DMS 273 (cell line): ENCODE results near the gene SLC16A10.
A peak's percentile ranks its signal among the peaks of the same experiment; 100 is the strongest.
"Not testable (repeated sequence)": the region's sequence is repeated elsewhere in the genome, so short reads cannot be mapped to it uniquely, and the experiment has no call there.

ENCODE experiments used
- DNase-seq: peaks from one replicate; lab custom pipeline; 2025; ENCODE audit not compliant: unreplicated experiment; lab: John Stamatoyannopoulos, UW

Gene SLC16A10

DNA sequence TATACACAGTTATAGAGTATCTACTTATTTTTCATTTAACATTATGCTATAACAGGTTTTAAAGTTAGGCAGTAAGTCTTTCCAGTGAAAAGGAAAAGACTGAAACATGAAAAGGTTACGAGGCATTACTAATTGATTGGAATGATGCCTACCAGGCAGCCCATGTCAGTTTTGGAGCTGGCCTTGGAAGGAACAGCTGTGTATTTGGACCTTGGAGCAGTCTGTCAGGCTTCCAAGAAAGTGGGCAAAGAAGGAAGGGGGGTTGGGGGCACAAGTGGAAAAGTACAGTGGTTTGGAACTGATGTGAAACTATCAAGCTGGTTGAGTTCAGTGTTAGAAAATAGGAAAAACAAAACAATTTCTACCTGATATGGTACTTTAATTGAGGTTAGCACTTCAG is 41.7 kb downstream of the SLC16A10 start:
- peak; percentile 94 for DNase-seq

DNA sequence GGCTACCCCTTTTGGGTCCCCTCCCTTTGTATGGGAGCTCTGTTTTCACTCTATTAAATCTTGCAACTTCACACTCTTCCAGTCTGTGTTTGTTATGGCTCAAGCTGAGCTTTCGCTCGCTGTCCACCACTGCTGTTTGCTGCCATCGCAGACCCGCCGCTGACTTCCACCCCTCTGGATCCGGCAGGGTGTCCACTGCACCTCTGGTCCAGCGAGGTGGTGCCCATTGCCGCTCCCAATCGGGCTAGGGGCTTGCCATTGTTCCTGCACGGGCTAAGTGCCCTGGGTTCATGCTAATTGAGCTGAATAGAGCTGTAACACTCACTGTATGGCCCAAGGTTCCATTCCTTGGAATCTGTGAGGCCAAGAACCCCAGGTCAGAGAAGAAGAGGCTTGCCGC is 43.7 kb downstream of the SLC16A10 start:
- not testable (repeated sequence) for DNase-seq

DNA sequence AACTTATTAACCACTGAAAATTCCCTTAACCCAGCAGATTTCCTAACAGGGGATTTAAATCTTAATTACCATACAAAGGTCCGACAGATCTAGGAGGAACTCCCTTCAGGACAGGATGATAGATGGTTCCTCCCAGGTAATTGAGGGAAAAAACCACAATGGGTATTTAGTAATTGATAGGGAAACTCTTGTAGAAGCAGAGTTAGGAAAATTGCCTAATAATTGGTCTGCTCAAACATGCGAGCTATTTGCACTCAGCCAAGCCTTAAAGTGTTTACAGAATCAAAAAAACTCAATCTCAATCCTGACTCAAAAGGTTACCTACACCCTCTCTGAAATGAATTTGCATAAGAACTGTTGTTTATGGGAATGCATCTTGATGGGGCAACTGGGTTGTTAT is 45.4 kb downstream of the SLC16A10 start:
- not testable (repeated sequence) for DNase-seq

DNA sequence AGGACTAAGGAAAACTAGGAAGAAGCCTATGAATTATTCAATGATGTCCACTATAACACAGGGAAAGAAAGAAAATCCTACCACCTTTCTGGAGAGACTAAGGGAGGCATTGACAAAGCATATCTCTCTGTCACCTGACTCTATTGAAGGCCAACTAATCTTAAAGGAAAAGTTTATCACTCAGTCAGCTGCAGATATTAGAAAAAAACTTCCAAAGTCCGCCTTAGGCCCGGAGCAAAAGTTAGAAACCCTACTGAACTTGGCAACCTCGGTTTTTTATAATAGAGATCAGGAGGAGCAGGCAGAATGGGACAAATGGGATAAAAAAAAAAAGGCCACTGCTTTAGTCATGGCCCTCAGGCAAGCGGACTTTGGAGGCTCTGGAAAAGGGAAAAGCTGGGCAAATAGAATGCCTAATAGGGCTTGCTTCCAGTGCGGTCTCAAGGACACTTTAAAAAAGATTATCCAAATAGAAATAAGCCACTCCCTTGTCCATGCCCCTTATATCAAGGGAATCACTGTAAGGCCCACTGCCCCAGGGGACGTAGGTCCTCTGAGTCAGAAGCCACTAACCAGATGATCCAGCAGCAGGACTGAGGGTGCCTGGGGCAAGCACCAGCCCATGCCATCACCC is 47.0 kb downstream of the SLC16A10 start:
- not testable (repeated sequence) for DNase-seq

DNA sequence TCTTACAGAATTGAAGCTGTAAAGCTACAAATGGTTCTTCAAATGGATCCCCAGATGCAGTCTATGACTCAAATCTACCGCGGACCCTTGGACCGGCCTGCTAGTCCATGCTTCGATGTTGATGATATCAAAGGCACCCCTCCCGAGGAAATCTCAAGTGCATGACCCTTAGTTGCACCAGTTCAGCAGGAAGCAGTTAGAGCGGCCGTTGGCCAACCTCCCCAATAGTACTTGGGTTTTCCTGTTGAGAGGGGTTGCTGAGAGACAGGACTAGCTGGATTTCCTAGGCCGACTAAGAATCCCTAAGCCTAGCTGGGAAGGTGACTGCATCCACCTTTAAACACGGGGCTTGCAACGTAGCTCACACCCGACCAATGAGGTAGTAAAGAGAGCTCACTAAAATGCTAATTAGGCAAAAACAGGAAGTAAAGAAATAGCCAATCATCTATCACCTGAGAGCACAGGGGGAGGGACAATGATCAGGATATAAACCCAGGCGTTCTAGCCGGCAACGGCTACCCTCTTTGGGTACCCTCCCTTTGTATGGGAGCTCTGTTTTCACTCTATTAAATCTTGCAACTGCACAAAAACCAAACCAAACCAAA is 50.3 kb downstream of the SLC16A10 start:
- not testable (repeated sequence) for DNase-seq

DNA sequence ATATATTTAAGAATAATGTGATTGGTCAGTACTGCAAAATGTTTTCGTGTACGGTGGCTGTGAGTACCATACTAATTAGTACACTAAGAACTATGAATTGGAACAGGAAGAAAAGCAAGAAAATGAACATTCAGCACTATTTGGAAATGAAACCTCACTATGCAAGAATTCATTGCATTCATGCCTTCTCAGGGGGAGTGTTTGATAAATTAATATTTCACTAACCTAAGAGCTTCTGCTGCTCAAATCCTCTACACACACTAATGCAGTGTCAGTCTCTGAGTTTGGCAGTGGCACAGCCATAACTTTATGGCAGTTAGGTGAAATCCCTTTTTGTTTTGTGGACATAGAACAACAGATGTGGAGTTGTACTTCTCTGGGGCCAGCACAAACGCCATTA is 60.1 kb downstream of the SLC16A10 start:
- DNase-seq: peak; percentile 15

DNA sequence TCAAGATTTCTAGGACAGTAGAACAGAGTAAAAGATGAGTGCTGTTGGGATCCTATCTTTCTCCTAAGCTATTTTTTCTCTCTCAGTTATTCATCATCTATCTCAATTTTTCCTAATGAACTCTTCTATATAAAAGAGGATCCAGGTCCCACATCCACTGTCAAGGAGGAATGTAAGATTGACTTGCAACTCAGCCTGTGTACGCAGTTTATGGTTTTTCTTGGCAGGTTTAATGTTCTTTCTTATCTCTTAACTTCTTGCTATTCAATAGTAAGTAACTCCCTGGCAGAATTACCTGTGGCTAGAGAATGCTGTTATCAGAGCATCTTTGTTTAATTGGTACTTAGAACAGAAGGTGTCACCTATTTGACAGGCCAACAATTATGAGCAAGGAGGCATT is 60.8 kb downstream of the SLC16A10 start:
- no peak for DNase-seq

DNA sequence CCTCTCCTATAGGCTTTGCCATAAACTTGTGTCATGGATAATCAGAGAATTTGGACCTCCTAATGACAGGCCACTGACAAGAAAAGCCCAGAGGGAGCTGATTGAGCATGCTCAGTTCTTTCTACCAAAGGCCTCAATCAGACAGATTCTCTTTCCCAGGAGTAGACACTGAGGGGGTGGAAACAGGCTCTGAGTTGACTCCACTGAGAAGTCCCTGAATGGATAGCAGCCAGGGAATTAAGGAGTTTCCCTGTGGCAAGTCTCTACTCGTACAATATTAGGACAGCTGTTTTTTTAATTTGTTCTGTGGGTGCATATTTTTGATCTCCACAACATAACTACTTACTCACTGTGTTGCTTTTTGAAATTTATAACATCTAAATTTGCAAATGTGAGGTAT is 63.3 kb downstream of the SLC16A10 start:
- DNase-seq: peak; percentile 68

DNA sequence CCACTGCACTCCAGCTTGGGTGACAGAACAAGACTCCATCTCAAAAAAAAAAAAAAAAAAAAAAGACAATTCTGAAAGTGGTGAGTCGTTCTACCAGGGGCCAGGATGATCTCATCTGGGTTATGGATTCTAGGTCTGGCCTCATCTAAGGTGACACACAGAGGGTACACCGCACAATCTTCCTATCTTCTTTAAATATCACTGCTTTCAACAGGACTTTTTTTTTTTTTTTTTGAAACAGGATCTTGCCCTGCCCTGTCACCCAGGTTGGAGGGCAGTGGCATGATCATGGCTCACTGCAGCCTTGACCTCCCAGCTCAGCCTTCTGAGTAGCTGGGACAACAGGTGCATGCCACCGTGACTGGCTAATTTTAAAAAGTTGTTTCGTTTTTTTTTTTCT is 67.7 kb downstream of the SLC16A10 start:
- DNase-seq: no peak

DNA sequence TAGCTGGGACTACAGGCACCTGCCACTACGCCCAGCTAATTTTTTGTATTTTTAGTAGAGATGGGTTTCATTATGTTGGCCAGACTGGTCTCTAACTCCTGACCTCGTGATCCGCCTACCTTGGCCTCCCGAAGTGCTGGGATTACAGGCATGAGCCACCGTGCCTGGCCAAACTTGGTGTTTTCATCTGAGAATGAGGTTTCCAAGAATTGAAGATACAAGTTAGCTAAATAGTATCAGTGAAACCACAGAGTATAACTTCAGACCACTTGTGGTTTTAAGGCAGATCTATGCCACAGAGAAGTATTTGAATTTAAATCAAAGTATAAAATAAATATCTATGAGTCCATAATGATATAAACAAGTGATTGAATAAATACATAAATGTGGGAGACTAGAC is 70.1 kb downstream of the SLC16A10 start:
- DNase-seq: no peak

DNA sequence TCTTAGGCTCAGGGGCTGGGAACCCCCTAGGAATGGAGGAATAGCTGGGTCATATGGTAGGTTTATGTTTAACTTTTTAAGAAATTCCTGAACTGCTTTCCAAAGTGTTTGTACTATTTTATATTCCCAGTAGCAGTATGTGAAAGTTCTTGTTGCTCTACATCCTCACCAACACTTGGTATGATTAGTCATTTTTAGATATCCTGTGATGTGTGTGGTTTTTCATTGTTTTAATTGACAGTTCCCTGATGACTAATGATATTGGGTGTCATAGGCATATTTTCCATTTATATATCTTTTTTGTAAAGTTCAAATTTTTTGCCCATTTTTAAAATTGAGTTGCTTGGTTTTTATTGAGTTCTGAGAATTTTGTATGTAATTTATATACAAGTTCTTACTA is 72.3 kb downstream of the SLC16A10 start:
- no peak for DNase-seq

DNA sequence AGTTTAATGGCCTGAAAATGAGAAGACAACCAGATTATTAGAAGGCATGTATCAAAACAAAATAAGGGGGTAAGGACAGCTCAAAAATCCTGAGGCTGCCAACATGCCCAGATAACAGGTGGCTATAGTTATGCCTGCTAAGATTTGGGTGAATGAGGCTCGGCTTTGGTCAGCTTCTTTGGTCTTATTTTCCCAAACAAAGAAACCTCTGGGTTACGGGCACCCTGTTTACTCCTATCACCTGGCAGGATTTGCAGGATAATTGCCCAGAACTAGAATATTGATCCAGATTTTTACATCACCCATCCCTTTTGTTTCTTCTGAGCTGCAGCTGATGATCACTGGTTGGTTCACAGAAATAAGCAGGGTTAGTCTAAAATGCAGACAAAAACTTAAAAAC is 74.3 kb downstream of the SLC16A10 start:
- no peak for DNase-seq

DNA sequence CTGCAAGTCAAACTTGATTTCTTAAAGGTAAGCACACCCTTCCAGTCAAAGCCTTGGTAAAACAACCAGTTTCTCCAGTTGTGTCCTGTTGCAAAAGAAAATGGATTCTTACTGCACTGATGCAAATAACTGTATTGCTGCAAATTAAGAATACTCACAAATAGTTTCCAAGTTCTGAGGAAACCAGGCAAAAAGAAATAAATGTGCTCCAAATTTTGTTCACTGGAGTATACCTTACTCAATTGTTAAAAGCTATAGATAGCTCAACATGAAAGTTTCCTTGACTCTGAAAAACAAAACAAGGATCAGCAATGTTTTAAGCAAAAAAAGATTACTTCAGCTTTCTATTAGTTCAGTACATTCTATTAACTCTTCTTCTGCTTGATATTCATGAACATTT is 75.2 kb downstream of the SLC16A10 start:
- DNase-seq: no peak

DNA sequence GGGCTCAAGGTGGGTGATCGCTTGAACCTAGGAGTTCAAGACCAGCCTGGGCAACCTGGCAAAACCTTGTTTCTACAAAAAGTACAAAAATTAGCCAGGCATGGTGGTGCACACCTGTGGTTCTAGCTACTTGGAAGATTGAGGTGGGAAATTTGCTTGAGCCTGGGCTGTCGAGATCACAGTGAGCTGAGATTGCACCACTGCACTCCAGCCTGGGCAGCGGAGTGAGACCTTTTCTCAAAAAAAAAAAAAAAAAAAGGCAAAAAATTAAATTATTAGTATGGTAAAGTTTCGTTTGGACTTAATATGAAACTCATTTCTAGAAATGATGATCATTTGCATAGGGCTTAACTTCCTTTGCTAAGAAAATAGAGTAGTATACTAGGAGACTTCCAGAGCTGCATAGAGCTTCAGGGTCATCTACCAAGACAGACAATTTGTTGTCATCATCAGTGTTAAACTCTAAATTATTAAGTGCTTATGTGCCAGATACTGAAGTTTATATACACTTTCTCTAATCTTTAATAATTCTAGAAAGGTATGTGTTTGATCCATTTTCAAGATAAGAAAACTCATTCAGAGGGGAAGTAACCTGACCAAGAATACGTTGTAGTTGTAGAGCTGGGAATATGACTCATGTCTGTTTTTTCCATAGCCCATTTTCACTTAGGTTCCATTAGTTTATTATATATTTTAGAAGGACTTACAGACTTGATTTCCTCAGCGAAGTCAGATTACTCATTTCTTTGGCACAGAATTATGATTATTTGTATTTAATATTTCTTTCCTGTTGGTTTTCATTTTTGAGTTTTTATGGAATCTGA is 84.5 kb downstream of the SLC16A10 start:
- DNase-seq: no peak

DNA sequence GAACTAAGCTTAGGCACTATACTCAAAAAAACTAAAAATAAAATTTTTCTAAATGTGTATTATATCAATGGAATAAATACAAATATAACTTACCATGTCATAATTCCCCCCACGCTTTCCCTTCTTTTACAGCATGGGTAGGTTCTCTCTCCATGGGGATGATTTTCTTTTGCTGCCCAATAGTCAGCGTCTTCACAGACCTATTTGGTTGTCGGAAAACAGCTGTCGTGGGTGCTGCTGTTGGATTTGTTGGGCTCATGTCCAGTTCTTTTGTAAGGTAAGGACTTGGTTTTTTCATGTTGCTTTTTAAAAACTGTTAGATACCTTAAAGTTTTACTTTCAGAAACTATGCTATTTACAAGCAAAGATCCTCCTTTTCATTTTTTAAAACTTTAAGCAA is 85.3 kb downstream of the SLC16A10 start:
- no peak for DNase-seq

DNA sequence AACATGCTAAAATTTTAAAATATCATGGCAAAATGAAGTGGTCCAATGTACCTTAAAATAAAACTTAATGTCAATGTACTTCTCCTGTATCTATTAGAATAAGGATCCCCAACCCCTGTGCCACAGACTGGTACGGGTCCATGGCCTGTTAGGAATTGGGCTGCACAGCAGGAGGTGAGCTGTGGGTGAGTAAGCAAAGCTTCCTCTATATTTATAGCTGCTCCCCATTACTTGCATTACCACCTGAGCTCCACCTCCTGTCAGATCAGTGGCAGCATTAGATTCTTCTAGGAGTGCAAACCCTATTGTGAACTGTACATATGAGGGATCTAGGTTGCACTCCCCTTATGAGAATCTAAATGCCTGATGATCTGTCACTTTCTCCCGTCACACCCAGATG is 86.0 kb downstream of the SLC16A10 start:
- no peak for DNase-seq

DNA sequence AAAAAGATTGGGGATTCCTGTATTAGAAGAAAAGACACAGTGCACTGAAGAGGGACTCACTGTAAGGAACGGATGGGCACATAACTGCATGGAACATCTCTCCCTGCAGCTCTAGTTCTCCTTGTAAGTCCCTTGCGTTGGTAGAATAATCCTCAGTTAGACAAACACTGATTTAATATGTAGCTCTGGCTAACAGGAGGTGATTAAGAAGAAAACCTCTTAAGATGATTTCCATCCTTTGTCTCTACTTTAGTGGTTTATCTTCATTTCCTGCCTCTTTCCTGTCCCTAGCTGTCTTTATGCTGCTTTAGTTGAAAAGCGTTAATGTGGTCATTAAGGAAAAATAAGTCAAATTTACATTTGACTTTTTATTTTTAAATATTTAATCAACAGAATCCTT is 86.6 kb downstream of the SLC16A10 start:
- DNase-seq: no peak

DNA sequence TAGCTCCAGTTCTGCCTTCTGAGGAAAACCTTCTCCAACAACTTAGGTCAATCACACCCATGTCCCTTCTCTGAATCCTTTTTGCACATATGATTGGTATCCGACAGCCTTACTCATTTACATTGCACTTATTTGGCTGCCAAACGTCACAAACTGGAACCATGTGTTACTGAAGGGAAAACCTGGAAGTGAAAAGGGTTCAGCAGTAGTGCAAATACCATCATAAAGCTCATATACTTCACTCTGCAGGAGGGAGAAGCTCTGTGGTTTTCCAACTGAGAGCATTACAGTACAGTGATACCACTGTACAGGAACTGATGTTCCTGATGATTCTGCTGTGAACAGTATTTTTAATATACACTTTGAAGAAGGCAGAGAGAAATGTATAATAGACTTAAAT is 87.8 kb downstream of the SLC16A10 start:
- no peak for DNase-seq

DNA sequence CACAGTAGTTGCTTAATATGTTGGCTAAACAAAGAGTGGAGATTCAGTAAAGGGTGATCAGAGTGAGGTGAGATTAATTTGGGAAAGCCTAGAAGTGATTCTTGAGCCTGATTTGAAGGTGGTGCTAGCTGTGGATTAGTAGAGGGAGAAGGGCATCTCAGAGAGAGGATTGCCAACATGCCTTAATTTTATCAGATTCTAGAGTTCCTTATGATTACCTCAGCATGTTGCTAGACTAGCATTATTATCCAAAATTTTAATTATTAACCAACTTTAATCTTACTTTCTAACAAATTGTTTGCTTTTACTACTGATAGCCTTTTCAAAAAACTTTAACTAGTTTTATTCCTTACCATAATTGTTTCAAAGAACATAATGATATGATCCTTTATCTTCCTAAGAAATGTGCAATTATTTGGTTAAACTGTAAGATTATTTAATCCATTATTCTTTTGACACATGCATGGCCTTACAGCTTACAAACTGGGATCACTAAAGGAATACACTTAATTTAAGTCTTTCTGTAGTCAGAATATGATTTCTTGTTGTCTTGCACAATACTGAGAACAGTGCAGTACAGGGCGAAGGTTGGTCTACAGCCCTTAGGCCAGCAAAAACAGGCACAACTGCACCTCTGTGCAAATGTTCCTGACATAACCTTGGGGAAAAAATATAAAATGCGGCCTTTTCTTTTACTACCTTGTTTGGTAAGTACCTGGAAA is 88.9 kb downstream of the SLC16A10 start:
- no peak for DNase-seq

DNA sequence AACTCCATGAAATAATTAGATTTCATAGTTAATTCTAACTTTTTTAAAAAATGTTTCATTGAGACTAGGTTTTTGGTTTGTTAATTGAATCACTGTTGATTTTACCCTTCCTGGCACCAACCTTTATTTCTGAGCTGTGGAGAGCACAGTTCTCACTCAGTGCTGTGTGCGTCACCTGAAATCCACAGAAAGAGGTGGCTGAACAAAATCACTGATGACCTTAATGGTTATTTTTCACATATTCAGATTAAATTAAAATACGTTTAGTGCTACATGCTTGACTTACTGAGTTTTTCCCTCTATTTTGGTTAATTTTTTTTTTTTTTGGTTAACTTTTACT is 89.4 kb downstream of the SLC16A10 start:
- DNase-seq: no peak

DNA sequence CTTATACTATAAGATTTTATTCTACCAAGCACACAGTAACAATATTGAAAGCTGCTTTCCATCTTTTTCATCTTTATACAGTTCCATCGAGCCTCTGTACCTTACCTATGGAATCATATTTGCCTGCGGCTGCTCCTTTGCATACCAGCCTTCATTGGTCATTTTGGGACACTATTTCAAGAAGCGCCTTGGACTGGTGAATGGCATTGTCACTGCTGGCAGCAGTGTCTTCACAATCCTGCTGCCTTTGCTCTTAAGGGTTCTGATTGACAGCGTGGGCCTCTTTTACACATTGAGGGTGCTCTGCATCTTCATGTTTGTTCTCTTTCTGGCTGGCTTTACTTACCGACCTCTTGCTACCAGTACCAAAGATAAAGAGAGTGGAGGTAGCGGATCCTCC is 89.8 kb downstream of the SLC16A10 start:
- no peak for DNase-seq
